WTC11 (cell line): ENCODE measurements around the gene CES3. TPM values are rescaled to one million over a fixed set of nuclear protein-coding genes. Genes with fewer than 3 reads are reported as not detected.

Experiments
- ATAC-seq: fragments of 200-7000 bp; cut with Tn5 transposase; 2 replicates; pipeline ENCODE4 v1.10.0; 2021; ENCODE audit warnings: mild to moderate bottlenecking, moderate library complexity
- CTCF ChIA-PET: fragments of 300-600 bp; sonication (Branson Sonifier 250); formaldehyde crosslinking; loops from one replicate; lab custom pipeline; 2021; ENCODE audit warnings: antibody characterized with exemption; lab: Charles Lee
- POLR2A ChIA-PET: fragments of 350-600 bp; sonication (Branson Sonifier 250); formaldehyde crosslinking; loops from one replicate; lab custom pipeline; 2021; ENCODE audit warnings: antibody characterized with exemption; lab: Charles Lee
- DNase-seq: peaks from one replicate; pipeline ENCODE4 v3.0.0; 2021; ENCODE audit warnings: low spot score
- H3K27ac Mint-ChIP-seq: 2 replicates; pipeline ENCODE4 v1.8.0; 2021; ENCODE audit warnings: mixed read lengths
- H3K27me3 Mint-ChIP-seq: 2 replicates; pipeline ENCODE4 v1.8.0; 2021; ENCODE audit warnings: low read depth, mild to moderate bottlenecking, moderate library complexity, mixed read lengths
- H3K36me3 Mint-ChIP-seq: 2 replicates; pipeline ENCODE4 v1.8.0; 2021; ENCODE audit warnings: mixed read lengths
- H3K4me1 Mint-ChIP-seq: 2 replicates; pipeline ENCODE4 v1.8.0; 2022; ENCODE audit warnings: mixed read lengths
- H3K4me3 Mint-ChIP-seq: 2 replicates; pipeline ENCODE4 v1.8.0; 2021; ENCODE audit warnings: mild to moderate bottlenecking, moderate library complexity, mixed read lengths
- H3K9me3 Mint-ChIP-seq: 2 replicates; pipeline ENCODE4 v1.8.0; 2021; ENCODE audit warnings: mixed read lengths
- CREB1 ChIP-seq: sonication (generic); formaldehyde crosslinking; IDR thresholded peaks from 2 replicates; pipeline ENCODE4 v1.8.0; 2023; ENCODE audit warnings: mild to moderate bottlenecking, missing genetic modification reagents
- ETV6 ChIP-seq: sonication (generic); formaldehyde crosslinking; IDR thresholded peaks from 2 replicates; pipeline ENCODE4 v1.8.1; 2022; ENCODE audit warnings: mild to moderate bottlenecking, missing genetic modification reagents
- FOXP1 ChIP-seq: sonication (generic); formaldehyde crosslinking; IDR thresholded peaks from 2 replicates; pipeline ENCODE4 v1.8.0; 2022; ENCODE audit warnings: missing genetic modification reagents, mild to moderate bottlenecking, moderate library complexity, borderline replicate concordance
- JAZF1 ChIP-seq: fragments of 250-450 bp; sonication (Bioruptor Pico); IDR thresholded peaks from 2 replicates; pipeline ENCODE4 v1.9.0; 2021; ENCODE audit warnings: moderate library complexity, mild to moderate bottlenecking, inconsistent platforms
- NR3C1 ChIP-seq: sonication (generic); formaldehyde crosslinking; conservative IDR thresholded peaks from 2 replicates; pipeline ENCODE4 v1.8.1; 2023; ENCODE audit warnings: low read depth, mild to moderate bottlenecking, missing genetic modification reagents
- OVOL2 ChIP-seq: fragments of 250-450 bp; sonication (Bioruptor Pico); IDR thresholded peaks from 2 replicates; pipeline ENCODE4 v1.9.0; 2021; ENCODE audit warnings: mild to moderate bottlenecking, borderline replicate concordance
- RELA ChIP-seq: sonication (generic); formaldehyde crosslinking; IDR thresholded peaks from 2 replicates; pipeline ENCODE4 v1.8.1; 2022; ENCODE audit warnings: missing genetic modification reagents, mild to moderate bottlenecking, borderline replicate concordance
- SP1 ChIP-seq: sonication (generic); formaldehyde crosslinking; conservative IDR thresholded peaks from 2 replicates; pipeline ENCODE4 v1.8.1; 2022; ENCODE audit warnings: missing genetic modification reagents
- TP53 ChIP-seq: sonication (generic); formaldehyde crosslinking; IDR thresholded peaks from 2 replicates; pipeline ENCODE4 v1.8.1; 2023; ENCODE audit warnings: mild to moderate bottlenecking, missing genetic modification reagents
- ZNF317 ChIP-seq: sonication (generic); formaldehyde crosslinking; IDR thresholded peaks from 2 replicates; pipeline ENCODE4 v1.8.1; 2023; ENCODE audit warnings: low read depth, mild to moderate bottlenecking, moderate library complexity, missing genetic modification reagents, borderline replicate concordance
- total RNA-seq: library from RNA; stranded (reverse); gene quantifications from 3 replicates; pipeline ENCODE4 v1.2.3, GENCODE V29; 2021
- TF ChIP-seq, protein P1 (sequence below): sonication (generic); formaldehyde crosslinking; IDR thresholded peaks from 2 replicates; pipeline ENCODE4 v1.8.1; 2023; ENCODE audit warnings: mild to moderate bottlenecking, missing genetic modification reagents, moderate library complexity
- TF ChIP-seq, protein P2 (sequence below): fragments of 200-600 bp; IDR thresholded peaks from 2 replicates; pipeline ENCODE4 v1.8.0; 2022; ENCODE audit warnings: antibody characterized with exemption
- TF ChIP-seq, protein P3 (sequence below): sonication (generic); formaldehyde crosslinking; IDR thresholded peaks from 2 replicates; pipeline ENCODE4 v1.8.0; 2022; ENCODE audit warnings: mild to moderate bottlenecking, missing genetic modification reagents
- TF ChIP-seq, protein P4 (sequence below): sonication (generic); formaldehyde crosslinking; IDR thresholded peaks from 2 replicates; pipeline ENCODE4 v1.8.0; 2022; ENCODE audit warnings: mild to moderate bottlenecking, missing genetic modification reagents
- TF ChIP-seq, protein P5 (sequence below): sonication (generic); formaldehyde crosslinking; IDR thresholded peaks from 2 replicates; pipeline ENCODE4 v1.8.0; 2023; ENCODE audit warnings: missing genetic modification reagents, mild to moderate bottlenecking, borderline replicate concordance
- TF ChIP-seq, protein P6 (sequence below): sonication (generic); formaldehyde crosslinking; IDR thresholded peaks from 2 replicates; pipeline ENCODE4 v1.8.1; 2022; ENCODE audit warnings: mild to moderate bottlenecking, moderate library complexity, missing genetic modification reagents

Gene CES3
- total RNA-seq, 1 experiment from 2014 or later: 3.3 TPM

DNA sequence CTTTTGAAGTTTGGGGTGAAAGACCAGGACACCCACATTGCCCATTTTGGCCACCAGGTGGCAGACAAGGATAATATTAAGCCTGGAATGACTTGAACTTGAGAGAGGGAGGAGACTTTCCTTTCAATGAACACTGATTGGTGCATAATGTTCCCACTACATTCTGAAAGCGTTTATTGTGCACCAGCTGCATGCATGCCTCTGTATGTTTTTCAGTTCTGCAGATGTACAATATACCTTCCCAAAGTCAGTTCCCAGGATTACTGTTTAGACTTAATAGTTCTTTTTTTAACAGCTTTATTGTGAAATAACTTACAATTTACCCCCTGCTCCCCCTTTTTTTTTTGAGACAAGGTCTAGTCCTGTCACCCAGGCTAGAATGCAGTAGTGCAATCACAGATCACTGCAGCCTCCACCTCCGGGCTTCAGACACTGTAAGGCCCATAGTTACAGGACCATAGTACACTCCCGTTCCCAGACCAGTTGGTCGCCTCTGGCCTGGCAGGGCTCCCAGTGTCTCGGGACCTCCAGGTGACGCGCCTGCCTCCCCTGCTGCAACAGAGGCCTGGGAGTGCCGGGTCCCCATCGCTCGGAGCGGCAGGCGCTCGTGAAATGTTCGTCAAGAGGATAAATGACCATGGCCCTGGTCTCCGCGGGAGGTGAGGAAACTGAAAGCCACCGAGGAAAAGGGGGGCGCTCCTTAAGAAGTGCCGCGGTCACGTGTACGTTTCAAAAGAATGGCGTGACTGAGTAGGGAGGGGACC, 13.6 kb upstream of the CES3 start:
- H3K36me3 Mint-ChIP-seq: peaks cover 10% of the 10 kb centered on the region; the same call in 1 of the 2 replicates
- peaks cover 55% of the 10 kb centered on the region for H3K27me3 Mint-ChIP-seq
- TF ChIP-seq, protein P1, sequence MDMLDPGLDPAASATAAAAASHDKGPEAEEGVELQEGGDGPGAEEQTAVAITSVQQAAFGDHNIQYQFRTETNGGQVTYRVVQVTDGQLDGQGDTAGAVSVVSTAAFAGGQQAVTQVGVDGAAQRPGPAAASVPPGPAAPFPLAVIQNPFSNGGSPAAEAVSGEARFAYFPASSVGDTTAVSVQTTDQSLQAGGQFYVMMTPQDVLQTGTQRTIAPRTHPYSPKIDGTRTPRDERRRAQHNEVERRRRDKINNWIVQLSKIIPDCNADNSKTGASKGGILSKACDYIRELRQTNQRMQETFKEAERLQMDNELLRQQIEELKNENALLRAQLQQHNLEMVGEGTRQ (CRISPR knock-in tag): peak; percentile 52; the same call in 1 of the 2 replicates
- TF ChIP-seq SP1 (0 out of 2 replicates have a peak, but pooled peaks have one; percentile 13), ZNF317 (no peak), RELA (CRISPR knock-in tag) (no peak)
- TF ChIP-seq, protein P2, sequence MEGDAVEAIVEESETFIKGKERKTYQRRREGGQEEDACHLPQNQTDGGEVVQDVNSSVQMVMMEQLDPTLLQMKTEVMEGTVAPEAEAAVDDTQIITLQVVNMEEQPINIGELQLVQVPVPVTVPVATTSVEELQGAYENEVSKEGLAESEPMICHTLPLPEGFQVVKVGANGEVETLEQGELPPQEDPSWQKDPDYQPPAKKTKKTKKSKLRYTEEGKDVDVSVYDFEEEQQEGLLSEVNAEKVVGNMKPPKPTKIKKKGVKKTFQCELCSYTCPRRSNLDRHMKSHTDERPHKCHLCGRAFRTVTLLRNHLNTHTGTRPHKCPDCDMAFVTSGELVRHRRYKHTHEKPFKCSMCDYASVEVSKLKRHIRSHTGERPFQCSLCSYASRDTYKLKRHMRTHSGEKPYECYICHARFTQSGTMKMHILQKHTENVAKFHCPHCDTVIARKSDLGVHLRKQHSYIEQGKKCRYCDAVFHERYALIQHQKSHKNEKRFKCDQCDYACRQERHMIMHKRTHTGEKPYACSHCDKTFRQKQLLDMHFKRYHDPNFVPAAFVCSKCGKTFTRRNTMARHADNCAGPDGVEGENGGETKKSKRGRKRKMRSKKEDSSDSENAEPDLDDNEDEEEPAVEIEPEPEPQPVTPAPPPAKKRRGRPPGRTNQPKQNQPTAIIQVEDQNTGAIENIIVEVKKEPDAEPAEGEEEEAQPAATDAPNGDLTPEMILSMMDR: peak; percentile 86
- TF ChIP-seq, all 79 proteins: peak for 3
- H3K4me3 Mint-ChIP-seq: peak overlapping the region; percentile 82
- ChIA-PET CTCF (interaction anchor here (0.7 to 2.5 kb wide), 7 partner anchors 13 to 238 kb away, joined by 3 to 9 read pairs (median 3); partner anchors contain the start of gene CES3), POLR2A (no interaction called here)
- DNase-seq (peak; percentile 91), ATAC-seq (peak; percentile 80)
- H3K4me1 Mint-ChIP-seq: peaks cover 12% of the 10 kb centered on the region
- no peak overlapping the region for H3K27ac Mint-ChIP-seq
- peaks cover 9% of the 10 kb centered on the region for H3K9me3 Mint-ChIP-seq

DNA sequence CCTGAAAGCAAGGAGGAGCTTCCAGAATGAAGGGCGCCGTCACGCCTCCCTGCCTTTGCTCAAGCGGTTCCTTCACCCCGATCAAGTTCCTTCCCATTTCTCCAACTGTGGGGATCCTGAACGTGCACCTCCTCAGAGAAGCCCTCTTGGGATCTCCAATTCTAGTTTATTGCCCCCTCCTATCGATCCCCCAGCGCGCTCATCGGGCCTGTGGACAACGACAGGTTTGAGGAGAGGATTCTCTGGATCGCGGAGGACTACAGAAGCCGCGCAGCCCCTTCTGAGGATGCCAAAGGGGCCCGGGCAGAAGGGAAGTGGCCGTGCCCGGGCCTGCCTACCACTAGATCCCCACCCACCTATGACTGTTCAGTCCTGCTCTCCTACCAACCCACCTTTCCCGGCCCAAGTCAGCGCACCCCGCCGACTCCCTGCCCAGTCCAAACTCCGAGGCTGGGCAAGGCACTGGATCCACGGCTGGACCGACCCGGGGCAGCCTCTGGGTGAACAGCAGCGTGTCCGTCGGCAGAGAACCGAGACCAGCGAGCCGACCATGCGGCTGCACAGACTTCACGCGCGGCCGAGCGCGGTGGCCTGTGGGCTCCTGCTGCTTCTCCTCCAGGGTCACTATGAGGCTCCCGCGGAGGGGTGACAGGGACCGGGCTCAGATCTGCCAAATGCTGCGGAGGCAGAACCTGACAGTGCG, 12.8 kb upstream of the CES3 start:
- CTCF ChIA-PET: interaction anchor here (0.6 to 2.5 kb wide), 6 partner anchors 13 to 237 kb away, joined by 3 to 9 read pairs (median 3); partner anchors contain the start of gene CES3
- H3K36me3 Mint-ChIP-seq: peaks cover 5% of the 10 kb centered on the region; the same call in 1 of the 2 replicates
- DNase-seq (no peak), ATAC-seq (peak; percentile 18)
- peaks cover 55% of the 10 kb centered on the region for H3K27me3 Mint-ChIP-seq
- no peak overlapping the region for H3K27ac Mint-ChIP-seq
- TF ChIP-seq, protein P3, sequence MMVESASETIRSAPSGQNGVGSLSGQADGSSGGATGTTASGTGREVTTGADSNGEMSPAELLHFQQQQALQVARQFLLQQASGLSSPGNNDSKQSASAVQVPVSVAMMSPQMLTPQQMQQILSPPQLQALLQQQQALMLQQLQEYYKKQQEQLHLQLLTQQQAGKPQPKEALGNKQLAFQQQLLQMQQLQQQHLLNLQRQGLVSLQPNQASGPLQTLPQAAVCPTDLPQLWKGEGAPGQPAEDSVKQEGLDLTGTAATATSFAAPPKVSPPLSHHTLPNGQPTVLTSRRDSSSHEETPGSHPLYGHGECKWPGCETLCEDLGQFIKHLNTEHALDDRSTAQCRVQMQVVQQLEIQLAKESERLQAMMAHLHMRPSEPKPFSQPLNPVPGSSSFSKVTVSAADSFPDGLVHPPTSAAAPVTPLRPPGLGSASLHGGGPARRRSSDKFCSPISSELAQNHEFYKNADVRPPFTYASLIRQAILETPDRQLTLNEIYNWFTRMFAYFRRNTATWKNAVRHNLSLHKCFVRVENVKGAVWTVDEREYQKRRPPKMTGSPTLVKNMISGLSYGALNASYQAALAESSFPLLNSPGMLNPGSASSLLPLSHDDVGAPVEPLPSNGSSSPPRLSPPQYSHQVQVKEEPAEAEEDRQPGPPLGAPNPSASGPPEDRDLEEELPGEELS (CRISPR knock-in tag): no peak
- TF ChIP-seq, protein P4, sequence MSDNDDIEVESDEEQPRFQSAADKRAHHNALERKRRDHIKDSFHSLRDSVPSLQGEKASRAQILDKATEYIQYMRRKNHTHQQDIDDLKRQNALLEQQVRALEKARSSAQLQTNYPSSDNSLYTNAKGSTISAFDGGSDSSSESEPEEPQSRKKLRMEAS (CRISPR knock-in tag): peak; percentile 57; the same call in 1 of the 2 replicates
- TF ChIP-seq, all 79 proteins: peak for 1
- Mint-ChIP-seq H3K4me1 (peaks cover 12% of the 10 kb centered on the region), H3K9me3 (peaks cover 9% of the 10 kb centered on the region), H3K4me3 (peak overlapping the region; percentile 82)
- POLR2A ChIA-PET: no interaction called here

DNA sequence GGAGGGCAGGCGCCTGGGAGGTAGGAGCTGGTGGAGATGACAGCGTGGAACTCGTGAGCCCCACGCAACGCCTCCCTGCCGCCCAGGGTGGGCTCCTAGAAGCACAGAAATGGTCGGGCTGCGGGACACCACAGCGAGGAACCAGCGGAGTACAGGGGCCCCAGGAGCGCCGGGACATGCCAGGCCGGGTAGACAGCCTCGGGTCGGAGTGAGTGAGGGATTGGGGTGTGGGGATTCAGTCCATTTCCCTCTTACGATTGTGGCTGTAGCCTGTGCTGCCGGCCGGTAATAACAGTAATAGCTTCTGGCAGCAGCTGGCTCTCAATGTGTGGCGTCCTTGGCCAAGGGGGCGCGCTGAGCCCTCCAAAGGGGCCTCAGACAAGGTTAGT, 12.2 kb upstream of the CES3 start:
- TF ChIP-seq TP53 (CRISPR knock-in tag): no peak
- TF ChIP-seq JAZF1 (CRISPR knock-in tag): no peak
- no peak for TF ChIP-seq CREB1 (CRISPR knock-in tag)
- TF ChIP-seq NR3C1 (CRISPR knock-in tag): no peak
- TF ChIP-seq, protein P5, sequence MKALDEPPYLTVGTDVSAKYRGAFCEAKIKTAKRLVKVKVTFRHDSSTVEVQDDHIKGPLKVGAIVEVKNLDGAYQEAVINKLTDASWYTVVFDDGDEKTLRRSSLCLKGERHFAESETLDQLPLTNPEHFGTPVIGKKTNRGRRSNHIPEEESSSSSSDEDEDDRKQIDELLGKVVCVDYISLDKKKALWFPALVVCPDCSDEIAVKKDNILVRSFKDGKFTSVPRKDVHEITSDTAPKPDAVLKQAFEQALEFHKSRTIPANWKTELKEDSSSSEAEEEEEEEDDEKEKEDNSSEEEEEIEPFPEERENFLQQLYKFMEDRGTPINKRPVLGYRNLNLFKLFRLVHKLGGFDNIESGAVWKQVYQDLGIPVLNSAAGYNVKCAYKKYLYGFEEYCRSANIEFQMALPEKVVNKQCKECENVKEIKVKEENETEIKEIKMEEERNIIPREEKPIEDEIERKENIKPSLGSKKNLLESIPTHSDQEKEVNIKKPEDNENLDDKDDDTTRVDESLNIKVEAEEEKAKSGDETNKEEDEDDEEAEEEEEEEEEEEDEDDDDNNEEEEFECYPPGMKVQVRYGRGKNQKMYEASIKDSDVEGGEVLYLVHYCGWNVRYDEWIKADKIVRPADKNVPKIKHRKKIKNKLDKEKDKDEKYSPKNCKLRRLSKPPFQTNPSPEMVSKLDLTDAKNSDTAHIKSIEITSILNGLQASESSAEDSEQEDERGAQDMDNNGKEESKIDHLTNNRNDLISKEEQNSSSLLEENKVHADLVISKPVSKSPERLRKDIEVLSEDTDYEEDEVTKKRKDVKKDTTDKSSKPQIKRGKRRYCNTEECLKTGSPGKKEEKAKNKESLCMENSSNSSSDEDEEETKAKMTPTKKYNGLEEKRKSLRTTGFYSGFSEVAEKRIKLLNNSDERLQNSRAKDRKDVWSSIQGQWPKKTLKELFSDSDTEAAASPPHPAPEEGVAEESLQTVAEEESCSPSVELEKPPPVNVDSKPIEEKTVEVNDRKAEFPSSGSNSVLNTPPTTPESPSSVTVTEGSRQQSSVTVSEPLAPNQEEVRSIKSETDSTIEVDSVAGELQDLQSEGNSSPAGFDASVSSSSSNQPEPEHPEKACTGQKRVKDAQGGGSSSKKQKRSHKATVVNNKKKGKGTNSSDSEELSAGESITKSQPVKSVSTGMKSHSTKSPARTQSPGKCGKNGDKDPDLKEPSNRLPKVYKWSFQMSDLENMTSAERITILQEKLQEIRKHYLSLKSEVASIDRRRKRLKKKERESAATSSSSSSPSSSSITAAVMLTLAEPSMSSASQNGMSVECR (CRISPR knock-in tag): no peak
- TF ChIP-seq, protein P6, sequence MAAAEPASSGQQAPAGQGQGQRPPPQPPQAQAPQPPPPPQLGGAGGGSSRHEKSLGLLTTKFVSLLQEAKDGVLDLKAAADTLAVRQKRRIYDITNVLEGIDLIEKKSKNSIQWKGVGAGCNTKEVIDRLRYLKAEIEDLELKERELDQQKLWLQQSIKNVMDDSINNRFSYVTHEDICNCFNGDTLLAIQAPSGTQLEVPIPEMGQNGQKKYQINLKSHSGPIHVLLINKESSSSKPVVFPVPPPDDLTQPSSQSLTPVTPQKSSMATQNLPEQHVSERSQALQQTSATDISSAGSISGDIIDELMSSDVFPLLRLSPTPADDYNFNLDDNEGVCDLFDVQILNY (CRISPR knock-in tag): no peak
- no peak for TF ChIP-seq RELA (CRISPR knock-in tag)
- no peak for TF ChIP-seq ETV6 (CRISPR knock-in tag)
- no peak for TF ChIP-seq FOXP1 (CRISPR knock-in tag)
- no peak for TF ChIP-seq OVOL2 (CRISPR knock-in tag)
- TF ChIP-seq, all 79 proteins: peak for 0
- Mint-ChIP-seq H3K27ac (no peak overlapping the region), H3K4me1 (peaks cover 14% of the 10 kb centered on the region), H3K27me3 (peaks cover 56% of the 10 kb centered on the region), H3K4me3 (peak overlapping the region; percentile 82), H3K9me3 (peaks cover 9% of the 10 kb centered on the region), H3K36me3 (0 out of 2 replicates have a peak, but pooled peaks cover 5% of the 10 kb centered on the region)
- POLR2A ChIA-PET: no interaction called here
- ATAC-seq (peak; percentile 8; the same call in 1 of the 2 replicates), DNase-seq (no peak)
- CTCF ChIA-PET: interaction anchor here (0.6 to 1.7 kb wide), 4 partner anchors 12 to 237 kb away, joined by 3 to 6 read pairs (median 4); partner anchors contain the start of gene CES3
